Endothelial cell of umbilical vein (primary cell): Measurements from ENCODE around the gene KRT6A. TPM values are rescaled to one million over a fixed set of nuclear protein-coding genes. Genes with fewer than 3 reads are reported as not detected.
A peak's percentile ranks its signal among the peaks of the same experiment; 100 is the strongest.

Source experiments
- BruUV-seq: library from RNA; stranded (reverse); fragments of 400-500 nt; replicated peaks from 2 replicates; lab custom pipeline; 2021; lab: Mats Ljungman, UMichigan
- CTCF ChIA-PET: fragments of 300-600, 350-600 bp; sonication (Branson Sonifier 250); formaldehyde crosslinking; loops from one replicate; lab custom pipeline; 2021; ENCODE audit warnings: antibody characterized with exemption, inconsistent platforms; lab: Charles Lee
- POLR2A ChIA-PET: fragments of 300-600, 350-600 bp; sonication (Branson Sonifier 250); formaldehyde crosslinking; loops from one replicate; lab custom pipeline; 2021; ENCODE audit warnings: antibody characterized with exemption, inconsistent platforms; lab: Charles Lee
- DNase-seq: peaks from one replicate; pipeline ENCODE4 v3.0.0-alpha.2; 2011; ENCODE audit warnings: low read depth, low spot score
- FAIRE-seq: peaks from 2 replicates; lab custom pipeline; 2011; peaks lifted over from hg19 to GRCh38; lab: Jason Lieb, UNC
- H2AFZ ChIP-seq: 2 replicates; pipeline ENCODE4 v1.6.0; 2012; ENCODE audit warnings: low read depth, low read length, control low read depth, inconsistent platforms
- H3K27ac ChIP-seq: 2 replicates; pipeline ENCODE4 v1.5.1; 2011; ENCODE audit warnings: low read depth, mild to moderate bottlenecking, control low read depth, low read length, moderate library complexity; ENCODE audit not compliant: insufficient read depth
- H3K27me3 ChIP-seq, 2 experiments: 2 replicates each; pipeline versions ENCODE4 v1.6.0 to v1.6.1; 2011; ENCODE audit warnings: low read length in 2 of 2, mixed read lengths in 1 of 2; ENCODE audit not compliant: control insufficient read depth in 2 of 2, insufficient read depth in 2 of 2
- H3K36me3 ChIP-seq, 2 experiments: 2 replicates in 1 of 2; 3 replicates in 1 of 2; pipeline ENCODE4 v1.5.1; 2011; ENCODE audit warnings: low read length in 2 of 2, mild to moderate bottlenecking in 1 of 2, moderate library complexity in 1 of 2; ENCODE audit not compliant: control insufficient read depth in 2 of 2, insufficient read depth in 2 of 2; ENCODE audit errors: extremely low read depth in 1 of 2
- H3K4me1 ChIP-seq: 3 replicates; pipeline ENCODE4 v1.5.1; 2011; ENCODE audit warnings: mild to moderate bottlenecking, low read length; ENCODE audit not compliant: control insufficient read depth, insufficient read depth; ENCODE audit errors: extremely low read depth
- H3K4me2 ChIP-seq: 2 replicates; pipeline ENCODE4 v1.6.1; 2011; ENCODE audit warnings: low read length, control low read depth, mixed read lengths; ENCODE audit not compliant: insufficient read depth
- H3K4me3 ChIP-seq, 3 experiments: fragments of 200-600 bp in 1 of 3; sonication (generic), shearing (Covaris generic) in 1 of 3; replicated peaks in 1 of 3; 2 replicates each; pipeline ENCODE4 v1.5.1; 2011 to 2016; ENCODE audit warnings: control low read depth in 3 of 3, low read length in 3 of 3, mild to moderate bottlenecking in 2 of 3, inconsistent platforms in 1 of 3, low read depth in 1 of 3, moderate library complexity in 1 of 3; ENCODE audit not compliant: insufficient read depth in 1 of 3
- H3K79me2 ChIP-seq: 2 replicates; pipeline ENCODE4 v1.6.0; 2012; ENCODE audit warnings: low read length, inconsistent platforms; ENCODE audit not compliant: control insufficient read depth, insufficient read depth
- H3K9ac ChIP-seq: replicated peaks from 2 replicates; pipeline ENCODE3; 2011; ENCODE audit warnings: low read length, control low read depth; ENCODE audit not compliant: insufficient read depth; ENCODE audit errors: extremely low read depth
- H3K9me1 ChIP-seq: replicated peaks from 3 replicates; pipeline ENCODE4 v1.6.0; 2011; ENCODE audit warnings: mild to moderate bottlenecking, low read length; ENCODE audit not compliant: control insufficient read depth, insufficient read depth; ENCODE audit errors: extremely low read depth
- H3K9me3 ChIP-seq: replicated peaks from 2 replicates; pipeline ENCODE4 v1.5.1; 2012; ENCODE audit warnings: low read length, inconsistent platforms; ENCODE audit not compliant: control insufficient read depth, insufficient read depth
- H4K20me1 ChIP-seq: replicated peaks from 2 replicates; pipeline ENCODE3; 2011; ENCODE audit warnings: mild to moderate bottlenecking, low read length; ENCODE audit not compliant: control insufficient read depth, insufficient read depth; ENCODE audit errors: extremely low read depth
- EZH2 ChIP-seq: IDR thresholded peaks from 2 replicates; pipeline ENCODE4 v1.6.1; 2012; ENCODE audit warnings: borderline replicate concordance, low read depth, mild to moderate bottlenecking, moderate library complexity, low read length, inconsistent platforms; ENCODE audit not compliant: severe bottlenecking
- GATA2 ChIP-seq: IDR thresholded peaks from 2 replicates; pipeline ENCODE4 v1.7.0; 2011; ENCODE audit warnings: low read depth, mild to moderate bottlenecking, moderate library complexity, mixed read lengths, low read length; ENCODE audit not compliant: insufficient read length, insufficient read depth
- JUN ChIP-seq: IDR thresholded peaks from 2 replicates; pipeline ENCODE4 v1.6.1; 2011; ENCODE audit warnings: borderline replicate concordance, low read depth; ENCODE audit not compliant: insufficient read length, insufficient read depth
- MYC ChIP-seq: IDR thresholded peaks from one replicate; pipeline ENCODE4 v1.6.1; 2011; ENCODE audit warnings: mild to moderate bottlenecking, low read depth, low read length
- POLR2A ChIP-seq: IDR thresholded peaks from 2 replicates; pipeline ENCODE4 v1.6.1; 2012; ENCODE audit warnings: low read depth, mild to moderate bottlenecking, control low read depth, low read length
- POLR2AphosphoS5 ChIP-seq: IDR thresholded peaks from 2 replicates; pipeline ENCODE4 v1.6.1; 2012; ENCODE audit warnings: low read depth, mild to moderate bottlenecking, control low read depth, low read length, moderate library complexity; ENCODE audit not compliant: insufficient read depth
- dilution Hi-C: fragments of 300-500 bp; cut with MboI; formaldehyde crosslinking; loops from one replicate; pipeline ENCODE4 v1.15.0; 2019; ENCODE audit warnings: low sequenced_read_pairs; ENCODE audit not compliant: extremely low pct_ligation_motif_present
- intact Hi-C: fragments of 100-400 bp; cut with micrococcal nuclease; formaldehyde crosslinking; loops from one replicate; pipeline ENCODE4 v1.10.0; 2022
- polyA plus RNA-seq, 4 experiments: library from polyadenylated mRNA; depleted of rRNA in 3 of 4; stranded (reverse) in 3 of 4; unstranded in 1 of 4; fragments of >200 nt; gene quantifications; 2 replicates each; pipeline versions ENCODE4 v1.2.1 to v1.2.3, GENCODE V29; 2011 to 2012; ENCODE audit warnings: missing spikeins in 1 of 4
- total RNA-seq: library from RNA; stranded (reverse); gene quantifications from 2 replicates; pipeline ENCODE4 v1.2.3, GENCODE V29; 2021
- TF ChIP-seq, protein P1 (sequence below): IDR thresholded peaks from 2 replicates; pipeline ENCODE4 v1.6.1; 2011; ENCODE audit not compliant: insufficient read depth, insufficient read length
- TF ChIP-seq, protein P2 (sequence below), 2 donors: IDR thresholded peaks; 1 replicate in 1 of 2; 2 replicates in 1 of 2; pipeline ENCODE4 v1.5.1; 2011; ENCODE audit warnings: low read length in 2 of 2, mild to moderate bottlenecking in 2 of 2, moderate library complexity in 2 of 2, control low read depth in 1 of 2, inconsistent platforms in 1 of 2, low read depth in 1 of 2; ENCODE audit not compliant: insufficient read depth in 1 of 2; ENCODE audit errors: extremely low read depth in 1 of 2

The KRT6A gene
- total and polyA plus RNA-seq, 2 donors (not counting 3 experiments of a cell fraction or from before 2014, with no cell fraction given), result 0.64 TPM; not detected in 1

DNA sequence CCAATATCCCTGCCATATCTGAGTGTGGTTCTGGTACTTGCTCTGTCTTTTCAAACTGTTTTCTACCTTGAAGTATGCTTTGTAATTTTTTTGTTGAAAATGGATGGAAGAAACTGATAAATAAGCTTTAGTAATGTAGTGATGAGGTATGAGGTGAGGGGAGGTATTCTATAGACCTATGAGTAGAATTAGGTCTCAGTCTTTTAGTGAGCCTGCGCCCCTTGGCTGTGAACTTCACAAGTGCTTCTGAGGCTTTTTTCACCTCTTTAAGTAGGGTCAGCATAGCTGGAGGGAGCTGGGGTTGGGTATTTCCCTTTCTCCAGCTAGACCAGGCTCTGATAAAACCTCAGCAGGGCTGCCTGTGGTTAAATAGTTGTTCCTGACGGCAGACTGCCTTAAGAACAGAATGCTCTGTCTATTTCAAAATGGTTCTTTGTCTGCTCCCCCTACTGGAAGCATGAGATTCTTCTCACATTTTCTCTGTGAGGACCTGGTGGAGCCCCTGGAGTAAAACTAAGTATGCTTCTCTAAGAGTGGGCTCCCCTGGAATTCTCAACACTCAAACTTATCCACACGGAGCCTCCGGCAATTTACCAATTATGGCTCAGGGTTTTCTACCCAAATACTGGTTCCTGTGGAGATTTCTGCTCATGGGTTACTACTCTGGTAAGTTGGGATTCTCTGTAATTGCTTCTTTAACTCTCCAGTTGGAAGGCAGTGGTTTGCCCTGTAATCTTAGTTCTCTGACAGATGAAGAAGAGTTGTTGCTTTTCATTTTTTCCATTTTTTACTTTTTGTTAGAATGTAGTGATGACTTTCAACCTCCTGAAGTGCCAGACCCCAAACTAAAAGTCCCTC lies 14.0 kb upstream of the KRT6A start:
- Histone ChIP-seq H3K27me3 (peaks cover 3 to 29% of the 10 kb centered on the region in 2 experiments), H3K4me2 (no peak overlapping the region), H3K36me3 (no peaks in the 10 kb centered on the region), H3K27ac (no peak overlapping the region), H3K79me2 (no peaks in the 10 kb centered on the region), H4K20me1 (no peaks in the 10 kb centered on the region), H3K9me1 (no peaks in the 10 kb centered on the region), H3K9ac (no peak overlapping the region), H3K9me3 (no peaks in the 10 kb centered on the region), H3K4me3 (no peak overlapping the region), H2AFZ (no peak overlapping the region), H3K4me1 (no peaks in the 10 kb centered on the region)
- TF ChIP-seq POLR2A (no peak), GATA2 (no peak), POLR2AphosphoS5 (no peak), JUN (no peak), MYC (no peak), EZH2 (no peak)
- TF ChIP-seq, protein P1, sequence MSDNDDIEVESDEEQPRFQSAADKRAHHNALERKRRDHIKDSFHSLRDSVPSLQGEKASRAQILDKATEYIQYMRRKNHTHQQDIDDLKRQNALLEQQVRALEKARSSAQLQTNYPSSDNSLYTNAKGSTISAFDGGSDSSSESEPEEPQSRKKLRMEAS, result no peak
- TF ChIP-seq, protein P2, sequence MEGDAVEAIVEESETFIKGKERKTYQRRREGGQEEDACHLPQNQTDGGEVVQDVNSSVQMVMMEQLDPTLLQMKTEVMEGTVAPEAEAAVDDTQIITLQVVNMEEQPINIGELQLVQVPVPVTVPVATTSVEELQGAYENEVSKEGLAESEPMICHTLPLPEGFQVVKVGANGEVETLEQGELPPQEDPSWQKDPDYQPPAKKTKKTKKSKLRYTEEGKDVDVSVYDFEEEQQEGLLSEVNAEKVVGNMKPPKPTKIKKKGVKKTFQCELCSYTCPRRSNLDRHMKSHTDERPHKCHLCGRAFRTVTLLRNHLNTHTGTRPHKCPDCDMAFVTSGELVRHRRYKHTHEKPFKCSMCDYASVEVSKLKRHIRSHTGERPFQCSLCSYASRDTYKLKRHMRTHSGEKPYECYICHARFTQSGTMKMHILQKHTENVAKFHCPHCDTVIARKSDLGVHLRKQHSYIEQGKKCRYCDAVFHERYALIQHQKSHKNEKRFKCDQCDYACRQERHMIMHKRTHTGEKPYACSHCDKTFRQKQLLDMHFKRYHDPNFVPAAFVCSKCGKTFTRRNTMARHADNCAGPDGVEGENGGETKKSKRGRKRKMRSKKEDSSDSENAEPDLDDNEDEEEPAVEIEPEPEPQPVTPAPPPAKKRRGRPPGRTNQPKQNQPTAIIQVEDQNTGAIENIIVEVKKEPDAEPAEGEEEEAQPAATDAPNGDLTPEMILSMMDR (IDR thresholded peaks at IDR 0.05; ENCODE audit: extremely low read depth in 1 of 2, insufficient read depth in 1 of 2, low read depth in 1 of 2, low read length in 2 of 2), result peak; percentile 35 to 49
- intact Hi-C loops (no loop called here), dilution Hi-C loops (no loop called here)
- POLR2A ChIA-PET, result no interaction called here
- FAIRE-seq, result peak; percentile 18
- CTCF ChIA-PET, result interaction anchor here (1.5 to 2.4 kb wide), 2 partner anchors 134 to 350 kb away, joined by 4 to 7 read pairs; no protein-coding TSS in a partner anchor
- no TSS peak for BruUV-seq
- DNase-seq, result peak; percentile 24
